MCF 10A (cell line): Measurements from ENCODE around the gene DPYD. TPM values are rescaled to one million over a fixed set of nuclear protein-coding genes. Genes with fewer than 3 reads are reported as not detected.
A peak's percentile ranks its signal among the peaks of the same experiment; 100 is the strongest.

Source experiments
- BruUV-seq: library from RNA; stranded (reverse); fragments of 400-500 nt; replicated peaks from 2 replicates; lab custom pipeline; 2021; lab: Mats Ljungman, UMichigan
- CTCF ChIA-PET: fragments of 300-600 bp; sonication (Branson Sonifier 250); formaldehyde crosslinking; extraction: SDS; loops from one replicate; lab custom pipeline; 2021; ENCODE audit warnings: antibody characterized with exemption, inconsistent platforms; lab: Yijun Ruan, JAX
- POLR2A ChIA-PET: fragments of 300-600, 350-650 bp; sonication (Branson Sonifier 250); formaldehyde crosslinking; extraction: SDS; loops from one replicate; lab custom pipeline; 2020; ENCODE audit warnings: antibody characterized with exemption, inconsistent platforms; lab: Yijun Ruan, JAX
- DNase-seq: peaks from one replicate; pipeline ENCODE4 v3.0.0-alpha.2; 2018; ENCODE audit not compliant: unreplicated experiment
- H3K27ac Mint-ChIP-seq: one replicate; pipeline ENCODE4 v1.8.0; 2022; ENCODE audit warnings: mild to moderate bottlenecking, low read depth, mixed read lengths; ENCODE audit not compliant: unreplicated experiment
- H3K27me3 Mint-ChIP-seq: one replicate; pipeline ENCODE4 v1.8.0; 2022; ENCODE audit warnings: mixed read lengths; ENCODE audit not compliant: insufficient read depth, unreplicated experiment
- H3K36me3 Mint-ChIP-seq: one replicate; pipeline ENCODE4 v1.8.0; 2022; ENCODE audit warnings: mild to moderate bottlenecking, moderate library complexity, mixed read lengths; ENCODE audit not compliant: insufficient read depth, unreplicated experiment
- H3K4me1 Mint-ChIP-seq: one replicate; pipeline ENCODE4 v1.8.0; 2022; ENCODE audit warnings: mixed read lengths; ENCODE audit not compliant: insufficient read depth, unreplicated experiment
- H3K4me3 Mint-ChIP-seq: one replicate; pipeline ENCODE4 v1.8.0; 2022; ENCODE audit warnings: mild to moderate bottlenecking, moderate library complexity, mixed read lengths; ENCODE audit not compliant: unreplicated experiment
- H3K9me3 Mint-ChIP-seq: one replicate; pipeline ENCODE4 v1.8.0; 2022; ENCODE audit warnings: mixed read lengths; ENCODE audit not compliant: unreplicated experiment
- intact Hi-C: fragments of 100-400 bp; cut with micrococcal nuclease; formaldehyde crosslinking; loops from 2 replicates; pipeline ENCODE4 v1.14.1; 2022
- total RNA-seq: library from RNA; stranded (reverse); gene quantifications from 2 replicates; pipeline ENCODE4 v1.2.3, GENCODE V29; 2022
- TF ChIP-seq, protein P1 (sequence below): fragments of 200-600 bp; IDR thresholded peaks from one replicate; pipeline ENCODE4 v1.8.0; 2022; ENCODE audit warnings: antibody characterized with exemption, mild to moderate bottlenecking; ENCODE audit not compliant: unreplicated experiment

Gene DPYD
- total RNA-seq, 1 experiment from 2014 or later: 48.2 TPM

DNA sequence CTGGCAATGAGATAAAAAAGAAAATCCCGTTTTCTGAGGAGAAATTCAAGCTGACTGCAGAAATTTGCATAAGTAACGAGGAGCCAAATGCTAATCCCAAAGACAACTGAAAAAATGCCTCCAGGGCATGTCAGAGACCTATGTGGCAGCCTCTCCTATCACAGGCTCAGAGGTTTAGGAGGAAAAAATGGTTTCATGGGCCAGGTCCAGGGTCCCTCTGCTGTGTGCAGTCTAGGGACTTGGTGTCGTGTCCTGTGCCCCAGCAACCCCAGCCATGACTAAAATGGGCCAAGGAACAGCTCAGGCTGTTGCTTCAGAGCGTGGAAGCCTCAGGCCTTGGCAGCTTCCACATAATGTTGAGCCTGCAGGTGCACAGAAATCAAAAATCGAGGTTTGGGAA is 456.5 kb downstream of the DPYD start:
- TF ChIP-seq, protein P1, sequence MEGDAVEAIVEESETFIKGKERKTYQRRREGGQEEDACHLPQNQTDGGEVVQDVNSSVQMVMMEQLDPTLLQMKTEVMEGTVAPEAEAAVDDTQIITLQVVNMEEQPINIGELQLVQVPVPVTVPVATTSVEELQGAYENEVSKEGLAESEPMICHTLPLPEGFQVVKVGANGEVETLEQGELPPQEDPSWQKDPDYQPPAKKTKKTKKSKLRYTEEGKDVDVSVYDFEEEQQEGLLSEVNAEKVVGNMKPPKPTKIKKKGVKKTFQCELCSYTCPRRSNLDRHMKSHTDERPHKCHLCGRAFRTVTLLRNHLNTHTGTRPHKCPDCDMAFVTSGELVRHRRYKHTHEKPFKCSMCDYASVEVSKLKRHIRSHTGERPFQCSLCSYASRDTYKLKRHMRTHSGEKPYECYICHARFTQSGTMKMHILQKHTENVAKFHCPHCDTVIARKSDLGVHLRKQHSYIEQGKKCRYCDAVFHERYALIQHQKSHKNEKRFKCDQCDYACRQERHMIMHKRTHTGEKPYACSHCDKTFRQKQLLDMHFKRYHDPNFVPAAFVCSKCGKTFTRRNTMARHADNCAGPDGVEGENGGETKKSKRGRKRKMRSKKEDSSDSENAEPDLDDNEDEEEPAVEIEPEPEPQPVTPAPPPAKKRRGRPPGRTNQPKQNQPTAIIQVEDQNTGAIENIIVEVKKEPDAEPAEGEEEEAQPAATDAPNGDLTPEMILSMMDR: no peak
- no peak overlapping the region for H3K27ac Mint-ChIP-seq
- DNase-seq: no peak
- intact Hi-C loops: no loop called here
- peaks cover 16% of the 10 kb centered on the region for H3K36me3 Mint-ChIP-seq
- no peaks in the 10 kb centered on the region for H3K4me1 Mint-ChIP-seq
- CTCF ChIA-PET: no interaction called here
- POLR2A ChIA-PET: no interaction called here
- H3K27me3 Mint-ChIP-seq: no peaks in the 10 kb centered on the region
- no peaks in the 10 kb centered on the region for H3K9me3 Mint-ChIP-seq
- BruUV-seq: no TSS peak
- no peak overlapping the region for H3K4me3 Mint-ChIP-seq

DNA sequence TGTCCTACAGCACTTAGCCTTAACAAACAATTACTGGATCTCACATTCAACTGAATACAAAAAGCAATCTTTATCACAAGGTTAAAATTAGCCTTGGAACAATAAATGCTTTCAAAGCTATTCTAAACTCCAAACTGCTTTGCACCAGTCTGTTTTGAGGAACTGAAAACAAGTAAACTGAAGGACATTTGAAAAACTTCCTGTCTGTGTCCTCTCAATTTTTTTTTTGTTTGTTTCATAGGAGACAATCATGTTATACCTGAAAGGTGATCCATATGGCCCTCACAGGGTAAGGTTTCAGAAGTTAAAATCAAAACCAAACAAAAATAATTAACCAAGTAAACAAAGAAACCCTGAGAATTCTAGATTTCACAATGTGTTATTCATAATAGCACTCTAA is 459.1 kb downstream of the DPYD start:
- no peak overlapping the region for H3K4me3 Mint-ChIP-seq
- no peaks in the 10 kb centered on the region for H3K27me3 Mint-ChIP-seq
- no TSS peak for BruUV-seq
- POLR2A ChIA-PET: no interaction called here
- H3K4me1 Mint-ChIP-seq: no peaks in the 10 kb centered on the region
- DNase-seq: no peak
- CTCF ChIA-PET: no interaction called here
- intact Hi-C loops: no loop called here
- TF ChIP-seq, protein P1: no peak
- no peaks in the 10 kb centered on the region for H3K9me3 Mint-ChIP-seq
- peaks cover 16% of the 10 kb centered on the region for H3K36me3 Mint-ChIP-seq
- H3K27ac Mint-ChIP-seq: peak overlapping the region; percentile 27

DNA sequence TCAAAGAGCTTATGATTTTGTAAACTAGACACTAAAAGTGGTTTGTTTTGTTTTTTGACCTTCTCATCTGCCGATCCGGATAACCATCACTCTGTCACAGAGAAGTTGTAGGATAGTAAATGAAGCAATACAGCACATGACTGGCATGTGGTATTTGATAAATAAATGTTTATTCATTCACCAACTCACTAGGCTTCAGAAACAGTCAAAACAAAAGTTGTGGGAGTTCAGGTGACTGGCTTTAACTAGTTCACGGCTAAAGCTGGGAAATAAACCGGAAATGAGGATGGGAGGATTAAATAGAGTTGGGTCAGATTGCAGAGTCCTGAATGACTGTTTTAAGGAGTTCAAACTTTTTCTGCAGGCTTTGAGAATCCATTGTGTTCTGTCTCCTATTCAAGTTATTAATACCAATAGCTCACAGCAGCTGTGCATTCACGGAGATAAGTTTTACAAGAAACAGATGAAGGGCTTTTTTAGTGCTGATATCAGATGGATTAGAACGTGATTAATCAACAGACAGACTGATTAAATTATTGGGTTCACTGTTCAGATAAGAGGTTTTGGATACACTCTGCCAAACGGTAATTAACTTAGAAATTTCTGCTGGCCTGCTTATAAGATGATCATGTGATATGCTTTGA is 463.3 kb downstream of the DPYD start:
- BruUV-seq: no TSS peak
- ChIA-PET POLR2A (interaction anchor here (0.6 kb wide), 1 partner anchor 32 kb away, joined by 3 read pairs; no protein-coding TSS in a partner anchor), CTCF (interaction anchor here (0.6 kb wide), 1 partner anchor 71 kb away, joined by 3 read pairs; no protein-coding TSS in a partner anchor)
- DNase-seq: no peak
- no peaks in the 10 kb centered on the region for H3K36me3 Mint-ChIP-seq
- no peak overlapping the region for H3K4me3 Mint-ChIP-seq
- TF ChIP-seq, protein P1: no peak
- H3K27ac Mint-ChIP-seq: no peak overlapping the region
- H3K9me3 Mint-ChIP-seq: no peaks in the 10 kb centered on the region
- no peaks in the 10 kb centered on the region for H3K4me1 Mint-ChIP-seq
- H3K27me3 Mint-ChIP-seq: no peaks in the 10 kb centered on the region
- intact Hi-C loops: no loop called here

DNA sequence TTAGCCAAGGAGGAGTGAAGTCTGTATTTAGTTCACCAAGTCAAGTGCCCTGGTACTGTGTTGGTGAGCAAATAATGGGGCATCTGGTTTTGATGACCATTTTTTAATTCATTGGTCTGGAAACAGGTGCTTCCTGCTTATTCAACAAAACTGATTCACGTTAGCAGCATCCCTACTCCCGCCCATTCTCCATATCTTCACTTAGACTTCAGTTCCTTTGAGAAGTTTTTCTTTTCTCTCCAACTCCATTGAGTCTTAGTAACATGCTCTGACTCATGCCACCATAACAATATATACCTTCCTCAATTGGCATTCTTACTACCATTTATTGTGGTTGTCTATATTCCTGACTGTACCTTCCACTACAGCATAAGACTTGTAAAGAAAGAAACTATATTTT is 468.9 kb downstream of the DPYD start:
- Mint-ChIP-seq H3K9me3 (no peaks in the 10 kb centered on the region), H3K4me1 (peaks cover 7% of the 10 kb centered on the region), H3K27ac (no peak overlapping the region), H3K4me3 (no peak overlapping the region), H3K27me3 (no peaks in the 10 kb centered on the region), H3K36me3 (peaks cover 3% of the 10 kb centered on the region)
- TF ChIP-seq, protein P1: no peak
- ChIA-PET POLR2A (no interaction called here), CTCF (interaction anchor here (0.5 kb wide), 1 partner anchor 120 kb away, joined by 3 read pairs; no protein-coding TSS in a partner anchor)
- no peak for DNase-seq
- no TSS peak for BruUV-seq
- intact Hi-C loops: no loop called here
